Stimulated activated naive B cell treated with anti-CD40 and anti-IgM and Interleukin-4, amounts not matched to agents 10 μg/mL and 1 μg/mL and 100 μg/mL, for 72 hours (primary cell): ENCODE data around the gene GTF2H4.
A peak's percentile ranks its signal among the peaks of the same experiment; 100 is the strongest.

Experiments used
- ATAC-seq, 2 donors: fragments of 150-1000 bp; cut with Tn5 transposase; replicated peaks; 2 replicates each; pipeline ENCODE4 v1.10.0; 2021; ENCODE audit warnings: moderate library complexity in 1 of 2
- DNase-seq: peaks from one replicate; pipeline ENCODE4 v3.0.0; 2021
- H3K27ac Mint-ChIP-seq: one replicate; pipeline ENCODE4 v1.8.0; 2022; ENCODE audit warnings: mild to moderate bottlenecking, mixed read lengths
- H3K27me3 Mint-ChIP-seq, 2 donors: one replicate each; pipeline ENCODE4 v1.8.0; 2022; ENCODE audit warnings: mixed read lengths in 2 of 2
- H3K36me3 Mint-ChIP-seq, 2 donors: one replicate each; pipeline ENCODE4 v1.8.0; 2022; ENCODE audit warnings: mixed read lengths in 2 of 2, mild to moderate bottlenecking in 1 of 2
- H3K4me1 Mint-ChIP-seq, 2 donors: one replicate each; pipeline ENCODE4 v1.8.0; 2022; ENCODE audit warnings: mixed read lengths in 2 of 2, mild to moderate bottlenecking in 1 of 2
- H3K4me3 Mint-ChIP-seq, 2 donors: one replicate each; pipeline ENCODE4 v1.8.0; 2022; ENCODE audit warnings: mild to moderate bottlenecking in 2 of 2, mixed read lengths in 2 of 2, moderate library complexity in 1 of 2
- H3K9me3 Mint-ChIP-seq, 2 donors: one replicate each; pipeline ENCODE4 v1.8.0; 2022; ENCODE audit warnings: mixed read lengths in 2 of 2, mild to moderate bottlenecking in 1 of 2

GTF2H4 gene

DNA sequence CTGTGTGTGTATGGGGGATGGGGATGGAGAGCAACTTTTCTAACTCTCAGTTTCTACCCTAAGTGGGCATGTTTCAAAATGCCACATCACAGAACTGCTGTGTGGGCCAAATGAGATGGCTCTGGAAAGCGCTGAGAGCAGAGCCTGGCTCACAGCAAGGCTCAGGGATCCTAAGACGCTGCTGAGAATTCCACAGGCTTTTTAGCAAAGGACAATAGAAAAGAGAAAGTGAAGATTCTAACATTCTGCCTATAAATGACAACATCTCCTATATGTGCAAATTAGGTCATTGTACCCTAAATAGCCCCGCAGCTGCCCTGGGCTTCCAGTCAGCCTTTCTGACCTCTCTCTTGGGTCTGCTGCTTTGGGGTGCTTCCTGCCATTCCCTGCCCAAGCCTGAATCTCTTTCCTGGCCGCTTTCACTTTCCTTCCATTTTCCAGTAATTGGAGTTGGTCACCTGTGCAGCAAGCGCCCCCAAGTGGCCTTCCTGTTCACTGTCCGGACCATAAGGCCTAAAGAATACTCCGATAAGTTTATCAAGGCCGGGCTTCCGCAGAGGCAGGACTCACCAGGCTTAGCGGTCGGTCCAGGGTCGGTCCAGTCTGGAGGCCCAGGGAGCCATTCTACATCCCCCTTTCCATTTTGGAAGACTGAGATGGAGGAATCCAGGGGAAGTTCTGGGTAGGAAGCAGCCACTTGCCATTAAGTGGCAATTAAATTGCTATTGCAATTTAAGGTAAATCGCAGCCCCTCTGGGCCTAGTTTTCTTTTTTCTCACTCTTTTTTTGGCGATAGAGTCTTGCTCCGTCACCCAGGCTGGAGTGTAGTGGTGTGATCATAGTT lies 30.4 kb upstream of the GTF2H4 start:
- Mint-ChIP-seq H3K4me1 (peaks cover 33 to 61% of the 10 kb centered on the region in 2 donors), H3K27me3 (no peaks in the 10 kb centered on the region)

DNA sequence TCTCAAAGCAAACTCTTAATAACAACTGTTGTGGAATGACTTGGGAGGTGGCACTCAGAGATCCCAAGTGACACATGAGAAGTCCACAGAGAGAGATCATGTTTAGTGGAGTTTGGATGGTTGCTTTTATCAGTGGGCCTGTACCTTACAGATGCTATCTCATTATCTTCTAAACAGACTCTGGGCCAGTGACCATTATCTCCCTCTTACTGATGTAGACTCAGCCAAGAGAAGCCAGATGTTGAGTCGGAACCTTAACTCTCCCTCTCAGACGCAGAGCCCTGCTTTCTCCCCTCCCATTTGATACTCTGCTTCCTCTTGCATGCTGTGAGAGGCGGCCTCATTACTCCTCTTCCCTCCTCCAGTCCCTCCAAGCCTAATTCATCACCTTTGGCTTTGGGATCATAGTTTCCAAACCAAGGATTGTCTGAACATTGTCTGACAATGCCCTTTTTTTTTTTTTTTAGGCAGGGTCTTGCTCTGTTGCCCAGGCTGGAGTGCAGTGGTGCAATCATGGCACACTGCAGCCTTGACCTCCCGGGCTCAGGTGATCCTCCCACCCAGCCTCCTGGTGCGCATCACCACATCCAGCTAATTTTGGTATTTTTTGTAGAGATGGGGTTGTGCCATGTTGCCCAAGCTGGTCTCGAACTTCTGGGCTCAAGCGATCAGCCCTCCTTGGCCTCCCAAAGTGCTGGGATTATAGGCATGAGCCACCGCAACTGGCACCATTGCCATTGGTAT lies 28.2 kb upstream of the GTF2H4 start:
- Mint-ChIP-seq H3K36me3 (no peaks in the 10 kb centered on the region), H3K4me3 (no peak overlapping the region), H3K4me1 (peaks cover 45 to 75% of the 10 kb centered on the region in 2 donors), H3K27me3 (no peaks in the 10 kb centered on the region), H3K27ac (peak overlapping the region; percentile 32), H3K9me3 (no peaks in the 10 kb centered on the region)
- DNase-seq, result no peak
- no peak for ATAC-seq

More for the DNA sequence above, 30.4 kb upstream of the GTF2H4 start:
- Mint-ChIP-seq H3K9me3 (no peaks in the 10 kb centered on the region), H3K36me3 (no peaks in the 10 kb centered on the region), H3K4me3 (peak overlapping the region; percentile 60 to 80), H3K27ac (no peak overlapping the region)
- peak; percentile 48 for DNase-seq
- peak; percentile 84 for ATAC-seq

DNA sequence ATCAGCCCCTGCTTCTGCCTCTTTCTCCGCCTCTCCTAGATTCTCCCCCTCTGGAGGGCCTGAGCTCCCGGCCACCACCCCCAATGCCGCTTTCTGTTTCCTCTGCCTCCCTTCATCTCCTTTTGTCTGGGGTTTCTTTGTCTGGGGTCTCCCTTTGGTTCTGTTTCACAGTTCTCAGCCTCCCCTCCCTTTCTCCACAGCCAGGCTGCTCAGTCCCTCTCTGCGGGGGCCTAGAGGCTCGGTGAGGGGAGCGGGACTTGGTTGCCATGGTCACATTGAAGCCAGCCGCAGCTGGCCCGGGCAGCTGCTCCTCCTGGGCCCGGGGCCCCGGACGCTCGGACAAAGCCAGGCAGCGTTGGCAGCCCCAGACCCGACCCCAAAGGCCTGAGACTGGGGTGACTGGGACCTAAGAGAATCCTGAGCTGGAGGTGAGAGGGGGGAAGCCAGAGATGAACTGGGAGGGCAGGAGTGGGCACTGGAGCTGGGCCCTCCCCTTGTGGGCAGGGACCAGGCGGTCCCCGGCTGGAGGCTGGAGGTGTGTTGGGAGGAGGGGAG lies 27.2 kb upstream of the GTF2H4 start:
- no peak overlapping the region for H3K4me3 Mint-ChIP-seq
- H3K27ac Mint-ChIP-seq, result no peak overlapping the region

DNA sequence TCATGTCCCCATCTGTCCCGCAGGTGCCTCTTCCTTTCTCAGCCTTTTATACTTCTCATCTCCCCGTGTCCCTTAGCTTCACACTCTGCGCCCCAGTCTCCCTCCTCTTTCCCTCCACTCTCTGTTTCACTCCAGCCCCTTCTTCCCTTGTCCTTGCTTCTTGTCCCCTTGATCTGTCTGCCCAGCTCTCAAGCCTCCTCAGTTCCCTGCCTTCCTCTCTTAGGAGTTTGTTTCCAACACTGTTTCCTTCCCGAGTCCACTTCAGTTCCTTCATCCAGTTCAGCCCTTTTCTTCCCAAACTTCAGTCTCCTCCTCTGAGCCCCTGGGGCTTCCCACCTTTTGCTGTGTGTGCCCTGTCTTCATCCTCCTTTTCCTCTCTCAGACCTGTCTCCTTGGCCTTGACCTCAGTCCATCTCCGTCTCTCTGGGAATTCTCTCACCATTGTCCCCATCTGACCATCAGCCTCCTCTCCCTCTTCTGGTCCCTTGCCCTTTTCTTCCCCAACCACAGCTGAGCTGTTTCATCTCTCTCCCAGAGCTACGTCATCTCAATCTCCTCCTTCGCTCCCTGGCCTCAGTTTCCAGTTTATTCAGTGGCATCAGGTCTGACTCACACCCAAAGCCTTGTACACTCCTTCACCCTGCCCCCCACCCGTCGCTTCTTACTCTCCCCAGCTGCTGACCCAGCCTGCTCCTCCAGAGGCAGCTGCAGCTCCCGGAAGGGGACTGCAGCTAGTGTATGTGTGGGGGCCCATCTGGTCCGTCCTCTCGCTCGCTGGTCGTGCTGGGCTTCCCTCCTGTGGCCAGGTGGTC lies 26.4 kb upstream of the GTF2H4 start:
- DNase-seq (no peak), ATAC-seq (no peak)
- Mint-ChIP-seq H3K4me3 (no peak overlapping the region), H3K27me3 (no peaks in the 10 kb centered on the region), H3K27ac (peak overlapping the region; percentile 10), H3K9me3 (no peaks in the 10 kb centered on the region), H3K4me1 (peaks cover 59 to 87% of the 10 kb centered on the region in 2 donors), H3K36me3 (no peaks in the 10 kb centered on the region)

More for the DNA sequence above, 27.2 kb upstream of the GTF2H4 start:
- no peak for DNase-seq
- Mint-ChIP-seq H3K4me1 (peaks cover 52 to 84% of the 10 kb centered on the region in 2 donors), H3K9me3 (no peaks in the 10 kb centered on the region), H3K36me3 (no peaks in the 10 kb centered on the region), H3K27me3 (no peaks in the 10 kb centered on the region)
- no peak for ATAC-seq

DNA sequence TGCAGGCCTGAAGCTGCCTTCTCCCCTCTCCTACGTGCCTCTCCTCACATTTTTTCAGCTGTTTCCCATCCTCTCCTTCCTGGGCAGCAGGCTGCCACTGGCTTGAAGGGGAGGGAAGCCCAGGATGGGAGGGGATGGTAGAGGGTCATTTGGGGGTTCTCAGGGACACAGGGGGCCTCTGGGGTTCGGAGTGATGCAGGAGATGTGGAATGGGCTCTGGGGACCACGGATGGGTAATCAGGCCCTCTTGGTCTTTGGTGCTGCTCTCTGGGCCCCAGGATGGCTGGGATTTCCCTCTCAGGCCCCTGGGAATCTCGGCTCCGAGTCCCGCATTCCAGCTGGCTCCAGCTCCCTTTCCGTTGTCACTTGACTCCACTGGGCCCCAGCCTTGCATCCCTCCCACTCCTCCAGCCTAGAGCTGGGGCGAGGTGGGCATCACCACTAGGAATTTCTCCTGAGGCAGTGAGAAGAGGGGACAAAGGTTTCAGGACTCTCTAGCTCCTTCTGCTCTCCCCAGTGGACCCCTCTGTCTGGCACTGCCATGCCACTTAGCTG lies 25.7 kb upstream of the GTF2H4 start:
- Mint-ChIP-seq H3K4me1 (peaks cover 60 to 83% of the 10 kb centered on the region in 2 donors), H3K27me3 (no peaks in the 10 kb centered on the region), H3K27ac (no peak overlapping the region), H3K36me3 (no peaks in the 10 kb centered on the region), H3K9me3 (no peaks in the 10 kb centered on the region), H3K4me3 (no peak overlapping the region)
- ATAC-seq (no peak), DNase-seq (no peak)

DNA sequence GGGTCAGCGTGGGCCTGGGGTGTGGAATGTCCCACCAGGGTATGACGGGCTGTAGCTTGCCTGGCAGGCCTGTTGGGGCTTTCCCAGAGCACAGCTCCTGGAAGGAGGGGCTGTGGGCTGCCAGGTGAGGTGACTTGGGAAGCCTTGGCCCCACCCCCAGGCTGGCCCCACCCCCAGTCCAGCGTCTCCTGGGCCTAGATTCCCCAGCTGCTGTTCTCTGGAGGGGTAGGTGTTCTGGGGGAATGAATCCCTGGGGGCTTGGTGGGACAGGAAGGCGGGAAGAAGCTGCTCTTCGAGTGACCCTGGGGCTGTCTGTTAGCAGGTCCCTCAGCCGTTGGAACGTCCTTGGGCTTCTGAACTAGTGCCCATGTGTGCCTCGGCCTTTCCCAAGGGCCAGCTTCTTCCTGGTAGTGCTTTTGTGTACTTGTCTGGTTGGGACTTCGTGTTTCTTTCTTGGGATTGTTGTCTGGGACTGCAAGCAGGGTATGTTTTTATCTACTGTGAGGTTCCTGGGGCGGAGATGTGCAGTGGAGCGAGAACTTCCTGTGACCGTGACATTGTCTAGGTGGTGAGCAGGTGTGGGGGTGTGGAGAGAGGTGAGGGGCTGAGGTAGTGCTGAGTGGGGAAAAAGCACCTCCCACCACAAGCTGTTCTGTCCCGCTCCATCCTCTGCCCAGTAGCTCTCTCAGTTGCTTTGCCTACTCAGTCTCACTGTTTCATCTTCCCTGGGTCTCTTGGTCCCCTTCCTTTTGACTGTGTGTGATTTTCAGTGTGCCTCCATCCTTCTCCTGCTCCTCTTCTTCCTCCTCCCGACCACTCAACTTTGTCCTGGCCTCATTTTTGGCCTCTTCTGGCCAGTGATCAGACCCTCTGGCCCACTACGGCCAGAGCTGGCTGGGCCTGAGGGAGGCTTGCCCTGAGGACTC lies 25.0 kb upstream of the GTF2H4 start:
- Mint-ChIP-seq H3K36me3 (no peaks in the 10 kb centered on the region), H3K4me1 (peaks cover 54 to 80% of the 10 kb centered on the region in 2 donors), H3K27ac (peak overlapping the region; percentile 79), H3K9me3 (no peaks in the 10 kb centered on the region), H3K4me3 (peak overlapping the region; percentile 52 to 82), H3K27me3 (no peaks in the 10 kb centered on the region)
- ATAC-seq, result peak; percentile 41 to 55
- no peak for DNase-seq

DNA sequence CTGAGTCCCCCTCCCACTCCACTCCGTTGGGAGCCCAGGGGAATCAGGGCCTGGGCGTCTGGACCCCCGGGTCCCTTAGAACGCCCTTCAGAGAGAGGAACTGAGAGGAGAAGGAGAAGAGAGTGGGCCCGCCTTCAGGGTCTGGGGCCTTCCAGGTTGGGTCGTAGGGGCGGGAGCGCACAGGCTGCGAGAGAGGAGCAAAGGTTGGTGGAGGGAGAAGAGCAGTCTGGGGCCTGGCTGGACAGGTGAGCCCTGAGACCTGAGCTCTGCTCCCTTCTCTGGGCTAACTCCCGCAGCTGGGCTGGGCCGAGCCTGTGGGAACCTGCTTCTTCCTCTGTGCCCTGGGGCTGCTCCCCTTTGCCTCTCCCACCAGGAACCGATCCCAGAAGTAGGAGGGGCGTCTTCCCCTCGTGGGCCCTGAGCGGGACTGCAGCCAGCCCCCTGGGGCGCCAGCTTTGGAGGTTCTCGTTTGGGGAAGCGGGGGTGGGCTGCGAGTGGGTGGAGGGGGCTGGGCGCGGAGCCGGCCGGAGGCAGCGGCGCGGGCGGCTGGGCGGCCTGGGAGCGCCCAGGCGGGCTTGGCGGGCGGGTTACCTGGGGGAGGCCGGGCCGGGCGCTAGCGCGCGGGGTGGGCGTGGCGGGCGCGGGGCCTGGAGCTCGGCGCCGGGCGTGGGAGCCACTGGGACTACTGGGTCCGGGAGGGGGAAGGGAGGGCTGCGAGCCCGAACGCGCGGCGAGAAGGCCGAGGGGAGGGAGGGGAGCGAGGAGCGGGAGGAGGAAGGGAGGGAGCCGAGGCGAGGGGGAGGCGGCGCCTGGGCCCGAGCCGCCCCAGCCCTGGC lies 24.1 kb upstream of the GTF2H4 start, which contains the start of gene DDR1:
Gene DDR1, plus strand, starts transcription at position 835 of the 836 bp plus-strand sequence. CDS start 4,211 bp downstream, outside the sequence.
- H3K36me3 Mint-ChIP-seq, result peaks cover 0 to 4% of the 10 kb centered on the region in 2 donors
- no peak for DNase-seq
- peaks cover 51 to 78% of the 10 kb centered on the region in 2 donors for H3K4me1 Mint-ChIP-seq
- no peaks in the 10 kb centered on the region for H3K27me3 Mint-ChIP-seq
- H3K27ac Mint-ChIP-seq, result peak within 1 kb of the TSS; percentile 79
- ATAC-seq, result peak; percentile 55 to 59
- H3K9me3 Mint-ChIP-seq, result no peaks in the 10 kb centered on the region
- H3K4me3 Mint-ChIP-seq, result peak within 1 kb of the TSS; percentile 52 to 83

DNA sequence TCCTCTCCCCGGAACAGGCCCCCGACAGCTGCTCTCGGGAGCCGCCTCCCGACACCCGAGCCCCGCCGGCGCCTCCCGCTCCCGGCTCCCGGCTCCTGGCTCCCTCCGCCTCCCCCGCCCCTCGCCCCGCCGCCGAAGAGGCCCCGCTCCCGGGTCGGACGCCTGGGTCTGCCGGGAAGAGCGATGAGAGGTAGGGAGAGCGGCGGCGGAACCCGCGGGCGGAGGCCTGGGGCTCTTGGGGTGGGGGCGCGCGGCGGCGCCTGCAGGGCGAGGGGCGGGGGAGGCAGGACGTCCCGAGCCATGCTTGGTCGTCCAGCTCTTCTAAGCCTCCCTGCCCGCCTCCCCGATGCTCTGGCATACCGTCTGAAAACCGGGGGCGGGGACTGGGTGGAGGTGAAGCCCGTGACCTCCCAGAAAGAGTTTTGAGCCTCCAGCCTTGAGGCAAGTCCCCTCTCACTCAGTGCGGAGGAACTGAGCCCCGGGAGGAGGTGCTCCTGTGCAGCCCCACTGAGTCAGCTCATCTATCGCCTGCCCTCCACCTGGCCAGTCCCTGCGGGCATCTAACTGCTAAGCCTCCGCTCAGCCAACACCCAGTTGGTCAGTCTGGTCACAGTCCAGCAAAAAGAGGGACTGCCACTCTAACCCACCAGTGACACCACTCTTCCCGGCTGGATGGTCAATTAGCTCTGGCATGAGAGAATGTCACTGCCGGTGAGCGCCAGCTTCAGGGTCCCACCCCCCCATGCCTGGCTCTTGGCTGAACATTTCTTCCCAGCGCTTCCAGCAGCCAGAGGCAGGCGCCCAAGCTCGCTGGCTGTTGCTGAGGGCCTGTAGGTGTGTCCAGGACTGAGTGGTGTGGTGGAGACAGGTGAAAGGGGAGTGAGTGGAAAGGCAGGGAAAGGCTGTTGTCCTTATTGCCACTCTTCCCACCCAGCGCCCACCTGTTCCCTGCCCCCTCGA lies 23.2 kb upstream of the GTF2H4 start:
- Mint-ChIP-seq H3K36me3 (peaks cover 3 to 6% of the 10 kb centered on the region in 2 donors), H3K27ac (peak overlapping the region; percentile 76), H3K4me3 (peak overlapping the region; percentile 52 to 83), H3K9me3 (no peaks in the 10 kb centered on the region), H3K4me1 (peaks cover 49 to 73% of the 10 kb centered on the region in 2 donors), H3K27me3 (no peaks in the 10 kb centered on the region)
- peak; percentile 70 to 72 for ATAC-seq
- DNase-seq, result peak; percentile 57

DNA sequence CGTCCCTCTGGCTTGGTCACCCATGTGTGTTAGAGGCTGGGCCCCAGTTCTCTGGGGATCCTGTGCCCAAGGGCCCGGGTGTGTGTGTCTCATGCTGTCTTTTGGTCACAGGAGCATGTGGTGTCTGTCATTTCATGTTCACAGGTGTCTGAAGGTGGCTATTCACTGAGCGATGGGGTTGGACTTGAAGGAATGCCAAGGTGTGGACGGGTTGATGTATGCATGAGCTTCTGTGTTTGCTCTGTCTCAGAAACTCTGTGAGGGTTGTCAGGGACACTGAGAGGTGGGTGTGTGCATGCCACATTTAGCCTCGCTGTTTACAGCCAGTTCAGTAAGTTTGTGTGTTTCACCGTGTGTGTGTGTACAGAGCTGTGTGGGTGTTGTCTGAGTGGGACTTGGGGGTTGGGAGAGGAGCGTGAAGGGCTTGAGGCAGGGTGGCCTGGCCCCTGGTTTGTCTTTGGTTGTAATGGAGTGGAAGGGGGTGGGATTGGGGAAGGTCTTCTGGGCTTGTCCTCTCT lies 22.5 kb upstream of the GTF2H4 start:
- Mint-ChIP-seq H3K4me3 (peak overlapping the region; percentile 52 to 83), H3K27ac (peak overlapping the region; percentile 76), H3K36me3 (peaks cover 10 to 13% of the 10 kb centered on the region in 2 donors), H3K27me3 (no peaks in the 10 kb centered on the region), H3K4me1 (peaks cover 44 to 66% of the 10 kb centered on the region in 2 donors), H3K9me3 (no peaks in the 10 kb centered on the region)
- ATAC-seq, result no peak
- no peak for DNase-seq

DNA sequence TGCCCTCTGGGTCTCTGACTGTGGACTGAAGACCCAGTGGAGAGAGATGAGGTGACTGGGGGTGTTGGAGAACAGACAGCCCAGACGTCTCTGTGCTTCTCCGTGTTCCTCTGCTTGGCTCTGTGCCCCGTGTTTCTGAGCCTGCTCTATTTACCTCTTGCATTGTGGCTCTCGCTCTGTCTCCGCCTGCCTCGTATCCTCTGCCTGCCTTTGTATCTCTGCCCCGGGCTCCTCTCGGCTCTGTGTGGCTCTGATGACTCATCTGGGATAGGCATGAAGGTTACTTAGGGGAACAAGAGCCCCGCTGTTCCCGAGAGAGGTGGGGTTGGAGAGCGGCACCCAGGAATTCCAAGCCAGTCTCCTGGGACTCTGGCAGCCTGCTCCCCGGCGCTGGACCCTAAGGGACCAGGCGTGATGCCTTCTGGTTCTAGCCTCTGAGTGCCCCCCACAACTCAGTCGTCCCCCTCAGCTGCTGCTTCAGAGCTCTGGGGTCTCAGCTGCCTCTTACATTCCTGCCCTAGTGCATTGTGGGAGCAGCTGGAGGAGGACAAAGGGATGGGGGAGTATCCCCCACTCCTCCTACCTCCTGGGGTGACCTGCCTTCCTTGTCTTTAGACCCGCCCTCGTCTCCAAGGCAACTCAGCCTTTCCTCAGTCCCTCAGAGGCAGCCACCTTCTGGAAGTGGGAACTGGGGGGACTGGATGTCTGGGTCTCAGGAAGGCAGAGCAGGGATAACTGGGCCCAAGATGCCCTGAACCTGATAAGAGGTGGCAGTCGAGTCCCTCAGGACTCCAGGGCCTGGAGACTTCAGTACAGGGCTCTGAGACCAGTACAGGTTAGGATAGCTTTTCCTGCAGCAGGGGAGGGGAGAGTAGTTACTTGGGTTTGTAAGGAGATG lies 21.8 kb upstream of the GTF2H4 start:
- ATAC-seq (no peak), DNase-seq (no peak)
- H3K4me3 Mint-ChIP-seq, result peak overlapping the region; percentile 52 to 83
- H3K36me3 Mint-ChIP-seq, result peaks cover 10 to 13% of the 10 kb centered on the region in 2 donors
- peak overlapping the region; percentile 76 for H3K27ac Mint-ChIP-seq
- H3K4me1 Mint-ChIP-seq, result peaks cover 42 to 59% of the 10 kb centered on the region in 2 donors
- H3K27me3 Mint-ChIP-seq, result no peaks in the 10 kb centered on the region
- H3K9me3 Mint-ChIP-seq, result no peaks in the 10 kb centered on the region
